ENCODE data around the gene KHK. TPM values are rescaled to one million over a fixed set of nuclear protein-coding genes. Genes with fewer than 3 reads are reported as not detected.

KHK gene
- total RNA-seq, 6 experiments from 2014 or later: 101 to 283 (median 206) TPM

- ATAC-seq (peak; percentile 75 to 85 (median 80)), DNase-seq (peak; percentile 95 to 96 (median 96))
- peak within 1 kb of the TSS; percentile 82 to 92 (median 89) for H3K4me3 ChIP-seq
- under 1% methylated on average over 30 of the region's 67 CpGs for WGBS (ENCODE audit: insufficient coverage, low coverage, low lambda C conversion rate, missing lambda C conversion rate)
- no peaks in the 10 kb centered on the region for H3K27me3 ChIP-seq
- peak within 1 kb of the TSS; percentile 57 to 66 (median 62) for H3K27ac ChIP-seq
- intact Hi-C loops (cut with DNase I): no loop called here
- peaks cover 0 to 6% (median 2%) of the 10 kb centered on the region in 4 donors for H3K36me3 ChIP-seq
- peaks cover 0 to 9% (median 4%) of the 10 kb centered on the region in 4 donors for H3K4me1 ChIP-seq
- no peaks in the 10 kb centered on the region for H3K9me3 ChIP-seq
- TF ChIP-seq POLR2A (IDR thresholded peaks at IDR 0.05) (peak; percentile 52), CTCF (IDR thresholded peaks at IDR 0.05) (no peak)
These were observed 35.3 kb upstream of the KHK start, which contains the start of gene AGBL5 for GRCh38 chr2:27050996-27051901. Gene AGBL5, plus strand, starts transcription at chr2:27051668. Its CDS starts 1,291 bp downstream, at chr2:27052959.

- H3K9me3 ChIP-seq: no peaks in the 10 kb centered on the region
- H3K36me3 ChIP-seq: peaks cover 0 to 10% (median 2%) of the 10 kb centered on the region in 4 donors
- no peak for TF ChIP-seq CTCF (IDR thresholded peaks at IDR 0.05)
- TF ChIP-seq POLR2A (IDR thresholded peaks at IDR 0.05): no peak
- intact Hi-C loops (cut with DNase I): no loop called here
- H3K27me3 ChIP-seq: no peaks in the 10 kb centered on the region
- H3K27ac ChIP-seq: peak overlapping the region; percentile 57 to 66 (median 62)
- peak in 2 of 3 donors; percentile 60 to 70 for DNase-seq
- ATAC-seq: peak in 1 of 4 donors; percentile 0
- H3K4me3 ChIP-seq: peak overlapping the region; percentile 82 to 92 (median 89)
- 8% methylated on average over 17 of the region's 24 CpGs for WGBS (ENCODE audit: insufficient coverage, low coverage, low lambda C conversion rate, missing lambda C conversion rate)
- H3K4me1 ChIP-seq: peaks cover 0 to 9% (median 4%) of the 10 kb centered on the region in 4 donors
These were observed 34.5 kb upstream of the KHK start for GRCh38 chr2:27051902-27052645.

- no peak overlapping the region for H3K27ac ChIP-seq
- peaks cover 0 to 10% (median 2%) of the 10 kb centered on the region in 4 donors for H3K36me3 ChIP-seq
- TF ChIP-seq POLR2A (IDR thresholded peaks at IDR 0.05): no peak
- no peak for TF ChIP-seq CTCF (IDR thresholded peaks at IDR 0.05)
- no peaks in the 10 kb centered on the region for H3K9me3 ChIP-seq
- 78% methylated on average over 11 of the region's 11 CpGs for WGBS (ENCODE audit: insufficient coverage, low coverage, low lambda C conversion rate, missing lambda C conversion rate)
- intact Hi-C loops (cut with DNase I): no loop called here
- H3K27me3 ChIP-seq: no peaks in the 10 kb centered on the region
- ATAC-seq: no peak
- H3K4me1 ChIP-seq: peaks cover 0 to 9% (median 4%) of the 10 kb centered on the region in 4 donors
- DNase-seq: no peak
- no peak overlapping the region for H3K4me3 ChIP-seq
These were observed 33.3 kb upstream of the KHK start for GRCh38 chr2:27053321-27053720.

DNA sequence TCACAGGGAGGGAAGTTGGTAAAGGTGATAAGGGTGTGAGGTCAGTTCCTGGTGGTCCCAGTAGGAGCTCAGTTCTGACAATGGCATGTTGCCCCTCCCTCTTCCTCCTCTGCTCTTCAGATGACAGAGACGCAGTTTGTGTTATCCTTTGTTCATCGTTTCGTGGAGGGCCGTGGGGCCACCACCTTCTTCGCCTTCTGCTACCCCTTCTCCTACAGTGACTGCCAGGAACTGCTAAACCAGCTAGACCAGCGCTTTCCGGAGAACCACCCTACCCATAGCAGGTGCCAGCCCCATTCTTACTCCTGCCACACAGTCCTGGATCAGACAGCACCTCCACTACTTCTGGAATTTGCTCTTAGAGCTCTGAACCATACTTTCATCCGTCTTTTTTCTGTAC lies 32.8 kb upstream of the KHK start:
- intact Hi-C loops (cut with DNase I): no loop called here
- ATAC-seq: no peak

More for the DNA sequence above, 32.8 kb upstream of the KHK start:
- TF ChIP-seq POLR2A (IDR thresholded peaks at IDR 0.05): no peak
- no peak for TF ChIP-seq CTCF (IDR thresholded peaks at IDR 0.05)
- H3K4me1 ChIP-seq: peaks cover 0 to 9% (median 4%) of the 10 kb centered on the region in 4 donors
- no peaks in the 10 kb centered on the region for H3K27me3 ChIP-seq
- no peak overlapping the region for H3K27ac ChIP-seq
- no peak for DNase-seq
- no peak overlapping the region for H3K4me3 ChIP-seq
- no peaks in the 10 kb centered on the region for H3K9me3 ChIP-seq
- WGBS (ENCODE audit: insufficient coverage, low coverage, low lambda C conversion rate, missing lambda C conversion rate): 88% methylated on average over 6 of the region's 8 CpGs
- peaks cover 0 to 10% (median 2%) of the 10 kb centered on the region in 4 donors for H3K36me3 ChIP-seq
